C4-2B (cell line): ENCODE results near the gene RESP18.

Experiments
- ZFX ChIP-seq: fragments of 450-650 bp; IDR thresholded peaks from 2 replicates; pipeline ENCODE4 v1.6.1; 2017
- TF ChIP-seq, protein P1 (sequence below): fragments of 450-650 bp; conservative IDR thresholded peaks from 2 replicates; pipeline ENCODE4 v1.5.1; 2017; ENCODE audit warnings: mild to moderate bottlenecking

DNA sequence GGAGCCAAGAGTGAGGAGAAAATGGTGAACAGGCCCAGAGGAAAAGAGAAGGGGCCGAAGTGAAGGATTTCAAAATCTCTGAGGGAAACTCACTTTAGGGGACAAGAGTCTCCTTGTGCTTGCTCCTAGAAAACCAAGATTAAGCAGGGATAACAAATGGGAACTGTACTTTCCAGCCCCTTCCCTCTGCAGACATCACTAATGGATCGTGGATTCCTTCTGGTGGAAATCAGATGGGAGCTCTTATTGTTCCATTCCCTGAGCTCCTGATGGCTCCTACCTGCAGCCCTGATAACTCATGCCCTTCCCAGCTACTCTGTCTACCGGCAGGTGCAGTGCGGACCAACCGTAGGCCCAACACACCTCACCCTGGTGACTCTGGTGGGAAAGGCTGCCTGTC, 20.6 kb upstream of the RESP18 start:
- no peak for TF ChIP-seq ZFX
- TF ChIP-seq, protein P1, sequence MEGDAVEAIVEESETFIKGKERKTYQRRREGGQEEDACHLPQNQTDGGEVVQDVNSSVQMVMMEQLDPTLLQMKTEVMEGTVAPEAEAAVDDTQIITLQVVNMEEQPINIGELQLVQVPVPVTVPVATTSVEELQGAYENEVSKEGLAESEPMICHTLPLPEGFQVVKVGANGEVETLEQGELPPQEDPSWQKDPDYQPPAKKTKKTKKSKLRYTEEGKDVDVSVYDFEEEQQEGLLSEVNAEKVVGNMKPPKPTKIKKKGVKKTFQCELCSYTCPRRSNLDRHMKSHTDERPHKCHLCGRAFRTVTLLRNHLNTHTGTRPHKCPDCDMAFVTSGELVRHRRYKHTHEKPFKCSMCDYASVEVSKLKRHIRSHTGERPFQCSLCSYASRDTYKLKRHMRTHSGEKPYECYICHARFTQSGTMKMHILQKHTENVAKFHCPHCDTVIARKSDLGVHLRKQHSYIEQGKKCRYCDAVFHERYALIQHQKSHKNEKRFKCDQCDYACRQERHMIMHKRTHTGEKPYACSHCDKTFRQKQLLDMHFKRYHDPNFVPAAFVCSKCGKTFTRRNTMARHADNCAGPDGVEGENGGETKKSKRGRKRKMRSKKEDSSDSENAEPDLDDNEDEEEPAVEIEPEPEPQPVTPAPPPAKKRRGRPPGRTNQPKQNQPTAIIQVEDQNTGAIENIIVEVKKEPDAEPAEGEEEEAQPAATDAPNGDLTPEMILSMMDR: no peak
